Pancreas (tissue), 10 donors: ENCODE results near the gene TTC3. TPM values are rescaled to one million over a fixed set of nuclear protein-coding genes. Genes with fewer than 3 reads are reported as not detected.
"Not testable (repeated sequence)": the region's sequence is repeated elsewhere in the genome, so short reads cannot be mapped to it uniquely, and the experiment has no call there.

Source experiments
- ATAC-seq, 4 donors: fragments of 200-7000 bp; cut with Tn5 transposase; one replicate each; pipeline versions ENCODE4 v1.8.0 to v1.9.1; 2020; ENCODE audit warnings: mild to moderate bottlenecking in 4 of 4, moderate library complexity in 4 of 4
- DNase-seq, 6 donors: peaks; one replicate each; pipeline ENCODE4 v3.0.0-alpha.2; 2020
- FAIRE-seq: peaks from 2 replicates; lab custom pipeline; 2012; peaks lifted over from hg19 to GRCh38; lab: Jason Lieb, UNC
- H3K27ac ChIP-seq, 4 donors: fragments of 200-600 bp; sonication (generic); 1 replicate in 3 of 4; 2 replicates in 1 of 4; pipeline versions ENCODE4 v1.5.0 to v1.8.0; 2020
- H3K27me3 ChIP-seq, 4 donors: fragments of 200-600 bp; one replicate each; pipeline ENCODE4 v1.8.0; 2021
- H3K36me3 ChIP-seq, 3 donors: fragments of 200-600 bp; sonication (generic) in 1 of 3; one replicate each; pipeline versions ENCODE4 v1.5.0 to v1.8.0; 2020 to 2021
- H3K4me1 ChIP-seq, 3 donors: fragments of 200-600 bp; one replicate each; pipeline ENCODE4 v1.8.0; 2021
- H3K4me3 ChIP-seq, 4 donors: fragments of 200-600 bp; sonication (generic) in 2 of 4; one replicate each; pipeline versions ENCODE4 v1.5.0 to v1.8.0; 2020 to 2021
- H3K9me3 ChIP-seq, 4 donors: fragments of 200-600 bp; one replicate each; pipeline ENCODE4 v1.8.0; 2021
- CTCF ChIP-seq, 4 donors: fragments of 200-600 bp; sonication (generic) in 3 of 4; IDR thresholded peaks; one replicate each; pipeline versions ENCODE4 v1.5.0 to v1.8.0; 2021; ENCODE audit warnings: antibody characterized with exemption in 4 of 4
- WGBS, 2 donors: extraction: QIAGEN DNeasy Blood & Tissue Kit; methylation state at CpG; one replicate each; pipeline ENCODE4 v1.1.7; 2013; 5-methylcytosine and 5-hydroxymethylcytosine counted together
- intact Hi-C, 3 donors: fragments of 100-400 bp; cut with DNase I; formaldehyde crosslinking; loops; one replicate each; pipeline versions ENCODE4 v1.11.1 to v1.14.2; 2022
- polyA plus RNA-seq, 2 donors: library from polyadenylated mRNA; stranded (reverse); fragments of 200-250 nt; gene quantifications; one replicate each; pipeline ENCODE4 v1.2.3, GENCODE V29; 2013
- total RNA-seq, 6 donors: library from RNA; stranded (reverse); fragmentation: NEBNext Ultra II Directional in 4 of 6; extraction: Animal tissue kit (Norgen Biotek cat#: 25700) in 4 of 6; gene quantifications; one replicate each; pipeline versions ENCODE4 v1.2.1 to v1.2.4, GENCODE V29; 2021 to 2023
- donor health status: healthy with polysubstance abuse.
- donor health status: DM: no; HTN: no; CAD: no; lungs with moderate emphysema.
- donor health status: DM: no; HTN: no; CAD: no.
- donor health status: control.
- donor health status: control.
- donor health status: Bipolar disorder and iron deficiency.
- donor health status: DM: yes; HTN: yes; CAD: no.
- donor health status: DM: no; HTN: no; CAD: no.
- donor health status: DM: no; HTN: no; CAD: no.
- donor health status: DM: yes; HTN: yes; CAD: no.

TTC3 gene
- total and polyA plus RNA-seq, 8 donors, result 24.6 to 103 (median 62.8) TPM

- H3K4me3 ChIP-seq, result no peak overlapping the region
- no peak overlapping the region for H3K27ac ChIP-seq
- no peaks in the 10 kb centered on the region for H3K4me1 ChIP-seq
- 93 to 95% methylated on average over 2 of the region's 2 CpGs for WGBS, 2 donors
- ATAC-seq (no peak), FAIRE-seq (no peak), DNase-seq (no peak)
- intact Hi-C loops, result no loop called here
- H3K36me3 ChIP-seq, result peaks cover 0 to 6% (median 5%) of the 10 kb centered on the region in 3 donors
- H3K9me3 ChIP-seq, result no peaks in the 10 kb centered on the region
- no peak for TF ChIP-seq CTCF (IDR thresholded peaks at IDR 0.05)
- H3K27me3 ChIP-seq, result no peaks in the 10 kb centered on the region
Observed at GRCh38 chr21:37106998-37107397, 33.9 kb downstream of the TTC3 start.

GRCh38 chr21:37111029-37111428, 38.0 kb downstream of the TTC3 start:
- ATAC-seq, H3K4me3 ChIP-seq, FAIRE-seq, H3K36me3 ChIP-seq, DNase-seq, H3K27me3 ChIP-seq, intact Hi-C loops, H3K9me3 ChIP-seq, H3K27ac ChIP-seq, H3K4me1 ChIP-seq: not testable (repeated sequence)
- WGBS, 2 donors, result 91 to 95% methylated on average over 4 to 5 of the region's 6 CpGs

- intact Hi-C loops, FAIRE-seq, H3K4me3 ChIP-seq, H3K27me3 ChIP-seq, H3K36me3 ChIP-seq, ATAC-seq, H3K27ac ChIP-seq, DNase-seq, H3K9me3 ChIP-seq: not testable (repeated sequence)
- peaks cover 0 to 24% (median 7%) of the 10 kb centered on the region in 3 donors for H3K4me1 ChIP-seq
- WGBS, 2 donors, result 84 to 100% methylated on average over 1 of the region's 3 CpGs
Observed at GRCh38 chr21:37114301-37114700, 41.2 kb downstream of the TTC3 start.

GRCh38 chr21:37116459-37116858, 43.4 kb downstream of the TTC3 start:
- WGBS, 2 donors, result 92 to 100% methylated on average over 2 of the region's 2 CpGs
- FAIRE-seq, H3K27me3 ChIP-seq, H3K9me3 ChIP-seq, DNase-seq, H3K27ac ChIP-seq, H3K36me3 ChIP-seq, H3K4me3 ChIP-seq, intact Hi-C loops: not testable (repeated sequence)
- H3K4me1 ChIP-seq, result peaks cover 0 to 24% (median 7%) of the 10 kb centered on the region in 3 donors
- peak in 2 of 4 donors; percentile 14 to 20 for ATAC-seq

- H3K4me3 ChIP-seq, result no peak overlapping the region
- H3K4me1 ChIP-seq, result peaks cover 0 to 24% (median 7%) of the 10 kb centered on the region in 3 donors
- H3K27ac ChIP-seq, result no peak overlapping the region
- DNase-seq (no peak), ATAC-seq (peak; percentile 44 to 79 (median 68)), FAIRE-seq (no peak)
- intact Hi-C loops, result no loop called here
- H3K9me3 ChIP-seq, result no peaks in the 10 kb centered on the region
- no peaks in the 10 kb centered on the region for H3K36me3 ChIP-seq
- H3K27me3 ChIP-seq, result no peaks in the 10 kb centered on the region
- TF ChIP-seq CTCF (IDR thresholded peaks at IDR 0.05), result no peak
Observed at GRCh38 chr21:37117204-37117603, 44.1 kb downstream of the TTC3 start.

GRCh38 chr21:37118187-37118826, 45.3 kb downstream of the TTC3 start:
- H3K4me1 ChIP-seq, result peaks cover 0 to 24% (median 7%) of the 10 kb centered on the region in 3 donors
- intact Hi-C loops, result no loop called here
- no peak for DNase-seq
- H3K9me3 ChIP-seq, result no peaks in the 10 kb centered on the region
- FAIRE-seq, result no peak
- H3K27ac ChIP-seq, result peak overlapping the region in 1 of 4 donors; percentile 12
- 0% methylated on average over 1 of the region's 1 CpG for WGBS, 2 donors
- ATAC-seq, result peak in 3 of 4 donors; percentile 19 to 35 (median 22)
- no peaks in the 10 kb centered on the region for H3K36me3 ChIP-seq
- no peak overlapping the region for H3K4me3 ChIP-seq
- H3K27me3 ChIP-seq, result no peaks in the 10 kb centered on the region
- TF ChIP-seq CTCF (IDR thresholded peaks at IDR 0.05), result no peak
